NCI-H226 (cell line): ENCODE results near the gene EPAS1.

Experiments
- DNase-seq: peaks from one replicate; pipeline ENCODE4 v3.0.0-alpha.2; 2015

The EPAS1 gene

GRCh38 chr2:46342566-46343315 lies 45.5 kb downstream of the EPAS1 start:
- DNase-seq, result no peak

GRCh38 chr2:46344706-46345105 lies 47.5 kb downstream of the EPAS1 start:
- no peak for DNase-seq

GRCh38 chr2:46345775-46346174 lies 48.6 kb downstream of the EPAS1 start:
- no peak for DNase-seq

GRCh38 chr2:46346719-46347118 lies 49.5 kb downstream of the EPAS1 start:
- no peak for DNase-seq

GRCh38 chr2:46347648-46348280 lies 50.6 kb downstream of the EPAS1 start:
- DNase-seq, result no peak

GRCh38 chr2:46349115-46349547 lies 51.9 kb downstream of the EPAS1 start:
- no peak for DNase-seq

GRCh38 chr2:46350029-46350689 lies 53.0 kb downstream of the EPAS1 start:
- DNase-seq, result no peak

GRCh38 chr2:46351098-46351749 lies 54.0 kb downstream of the EPAS1 start:
- no peak for DNase-seq

- no peak for DNase-seq
Measured at GRCh38 chr2:46351750-46352138, 54.5 kb downstream of the EPAS1 start.

GRCh38 chr2:46352621-46353020 lies 55.4 kb downstream of the EPAS1 start:
- DNase-seq, result no peak

- DNase-seq, result no peak
Measured at GRCh38 chr2:46353509-46353908, 56.3 kb downstream of the EPAS1 start.

GRCh38 chr2:46355756-46356155 lies 58.5 kb downstream of the EPAS1 start:
- DNase-seq, result no peak

- no peak for DNase-seq
Measured at GRCh38 chr2:46356991-46357390, 59.8 kb downstream of the EPAS1 start.

GRCh38 chr2:46358713-46359112 lies 61.5 kb downstream of the EPAS1 start:
- DNase-seq, result no peak

- DNase-seq, result no peak
Measured at GRCh38 chr2:46360303-46360702, 63.1 kb downstream of the EPAS1 start.

GRCh38 chr2:46361920-46362666 lies 64.9 kb downstream of the EPAS1 start:
- DNase-seq, result no peak

- DNase-seq, result no peak
Measured at GRCh38 chr2:46362667-46363012, 65.4 kb downstream of the EPAS1 start.

- DNase-seq, result peak; percentile 32
Measured at GRCh38 chr2:46363535-46364170, 66.4 kb downstream of the EPAS1 start.

GRCh38 chr2:46364797-46365457 lies 67.7 kb downstream of the EPAS1 start:
- DNase-seq, result peak; percentile 6

- DNase-seq, result no peak
Measured at GRCh38 chr2:46365913-46366667, 68.9 kb downstream of the EPAS1 start.

- no peak for DNase-seq
Measured at GRCh38 chr2:46366668-46367052, 69.5 kb downstream of the EPAS1 start.
